OCI-LY7 (cell line): Measurements from ENCODE around the gene MRPS22. TPM values are rescaled to one million over a fixed set of nuclear protein-coding genes. Genes with fewer than 3 reads are reported as not detected.

Source experiments
- BruUV-seq: library from RNA; stranded (reverse); fragments of 400-500 nt; replicated peaks from 2 replicates; lab custom pipeline; 2021; lab: Mats Ljungman, UMichigan
- CTCF ChIA-PET: fragments of 300-600 bp; sonication (Branson Sonifier 250); formaldehyde crosslinking; loops from one replicate; lab custom pipeline; 2022; ENCODE audit warnings: antibody characterized with exemption; ENCODE audit not compliant: unreplicated experiment; lab: Charles Lee
- POLR2A ChIA-PET: fragments of 300-600 bp; sonication (Branson Sonifier 250); formaldehyde crosslinking; loops from one replicate; lab custom pipeline; 2022; ENCODE audit warnings: antibody characterized with exemption; lab: Charles Lee
- DNase-seq: peaks from one replicate; pipeline ENCODE4 v3.0.0-alpha.2; 2015; ENCODE audit warnings: low spot score
- H2AFZ ChIP-seq: fragments of 200-600 bp; sonication (generic), shearing (Covaris generic); 2 replicates; pipeline ENCODE4 v1.6.1; 2014; ENCODE audit warnings: mild to moderate bottlenecking, antibody characterized with exemption, low read length, moderate library complexity
- H3K27ac ChIP-seq: fragments of 200-600 bp; sonication (generic); 2 replicates; pipeline ENCODE4 v1.5.1; 2014; ENCODE audit warnings: mixed run types, low read depth, mild to moderate bottlenecking, moderate library complexity, low read length, inconsistent platforms; ENCODE audit not compliant: poor library complexity, severe bottlenecking
- H3K36me3 ChIP-seq: fragments of 200-600 bp; sonication (generic); 2 replicates; pipeline ENCODE4 v1.6.1; 2014; ENCODE audit warnings: mild to moderate bottlenecking, antibody characterized with exemption, low read length, moderate library complexity, mixed read lengths; ENCODE audit not compliant: insufficient read depth
- H3K4me1 ChIP-seq: fragments of 200-600 bp; sonication (generic); 2 replicates; pipeline ENCODE4 v1.5.1; 2014; ENCODE audit warnings: mild to moderate bottlenecking, low read length; ENCODE audit not compliant: insufficient read depth, poor library complexity, severe bottlenecking
- H3K4me2 ChIP-seq: fragments of 200-600 bp; sonication (generic); 2 replicates; pipeline ENCODE4 v1.6.1; 2014; ENCODE audit warnings: mild to moderate bottlenecking, low read length
- H3K4me3 ChIP-seq: fragments of 200-600 bp; sonication (generic); 2 replicates; pipeline ENCODE4 v1.5.1; 2014; ENCODE audit warnings: mild to moderate bottlenecking, low read depth, low read length; ENCODE audit not compliant: poor library complexity, severe bottlenecking
- H3K79me2 ChIP-seq: fragments of 200-600 bp; sonication (generic); 2 replicates; pipeline ENCODE4 v1.6.1; 2016; ENCODE audit warnings: low read depth, mild to moderate bottlenecking, low read length, moderate library complexity, mixed read lengths; ENCODE audit not compliant: insufficient read depth
- H3K9me2 ChIP-seq: fragments of 200-600 bp; sonication (generic); 2 replicates; pipeline ENCODE4 v1.6.1; 2016; ENCODE audit warnings: mild to moderate bottlenecking, low read length, mixed read lengths; ENCODE audit not compliant: insufficient read depth
- H3K9me3 ChIP-seq: fragments of 200-600 bp; sonication (generic); 2 replicates; pipeline ENCODE4 v1.6.1; 2014; ENCODE audit warnings: mild to moderate bottlenecking, mixed run types, low read length, mixed read lengths
- H4K20me1 ChIP-seq: fragments of 200-600 bp; sonication (generic); 2 replicates; pipeline ENCODE4 v1.6.1; 2014; ENCODE audit warnings: mild to moderate bottlenecking, antibody characterized with exemption, low read length, moderate library complexity, mixed read lengths; ENCODE audit not compliant: insufficient read depth
- EZH2phosphoT487 ChIP-seq: fragments of 200-600 bp; sonication (generic); IDR thresholded peaks from 2 replicates; pipeline ENCODE4 v1.6.1; 2018; ENCODE audit warnings: low read depth, borderline replicate concordance, mild to moderate bottlenecking, mixed run types, antibody characterized with exemption, low read length, moderate library complexity, mixed read lengths
- intact Hi-C: fragments of 100-400 bp; cut with micrococcal nuclease; formaldehyde crosslinking; loops from one replicate; pipeline ENCODE4 v1.10.0; 2022; ENCODE audit not compliant: unreplicated experiment
- total RNA-seq, 2 experiments: library from RNA; depleted of rRNA in 1 of 2; stranded (reverse); fragments of >200 nt in 1 of 2; shearing (Covaris generic) in 1 of 2; gene quantifications; 2 replicates each; pipeline ENCODE4 v1.2.3, GENCODE V29; 2014 to 2022
- TF ChIP-seq, protein P1 (sequence below): fragments of 200-600 bp; sonication (generic); conservative IDR thresholded peaks from 2 replicates; pipeline ENCODE4 v1.5.1; 2014; ENCODE audit warnings: mild to moderate bottlenecking, antibody characterized with exemption, low read length, moderate library complexity, mixed read lengths

The MRPS22 gene
- total RNA-seq, 2 experiments from 2014 or later, result 54.9 to 61.4 TPM

DNA sequence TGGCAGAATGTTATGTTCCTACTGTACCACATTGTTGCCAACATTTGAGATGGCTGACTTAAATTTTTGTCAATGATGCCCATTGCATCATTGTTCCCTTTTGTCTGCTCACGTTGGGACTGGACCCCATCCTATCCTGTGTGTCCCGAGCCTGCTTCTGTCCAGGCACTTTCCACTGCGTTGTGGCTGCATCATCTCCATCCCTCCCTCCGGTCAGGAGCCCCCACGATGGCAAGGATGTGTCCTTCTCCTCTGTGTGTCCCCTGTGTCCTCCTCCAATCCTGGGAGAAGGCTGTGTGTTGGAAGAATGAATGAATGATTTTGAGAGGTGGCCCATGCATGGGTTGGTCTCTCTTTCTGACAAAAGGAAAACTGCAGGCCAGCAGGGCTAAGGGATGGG lies 19.4 kb upstream of the MRPS22 start:
- no peaks in the 10 kb centered on the region for H3K79me2 ChIP-seq
- no peaks in the 10 kb centered on the region for H3K4me1 ChIP-seq
- no peak overlapping the region for H3K4me2 ChIP-seq
- H3K9me3 ChIP-seq, result no peaks in the 10 kb centered on the region
- no peak overlapping the region for H2AFZ ChIP-seq
- ChIA-PET POLR2A (no interaction called here), CTCF (no interaction called here)
- intact Hi-C loops, result no loop called here
- TF ChIP-seq, protein P1, sequence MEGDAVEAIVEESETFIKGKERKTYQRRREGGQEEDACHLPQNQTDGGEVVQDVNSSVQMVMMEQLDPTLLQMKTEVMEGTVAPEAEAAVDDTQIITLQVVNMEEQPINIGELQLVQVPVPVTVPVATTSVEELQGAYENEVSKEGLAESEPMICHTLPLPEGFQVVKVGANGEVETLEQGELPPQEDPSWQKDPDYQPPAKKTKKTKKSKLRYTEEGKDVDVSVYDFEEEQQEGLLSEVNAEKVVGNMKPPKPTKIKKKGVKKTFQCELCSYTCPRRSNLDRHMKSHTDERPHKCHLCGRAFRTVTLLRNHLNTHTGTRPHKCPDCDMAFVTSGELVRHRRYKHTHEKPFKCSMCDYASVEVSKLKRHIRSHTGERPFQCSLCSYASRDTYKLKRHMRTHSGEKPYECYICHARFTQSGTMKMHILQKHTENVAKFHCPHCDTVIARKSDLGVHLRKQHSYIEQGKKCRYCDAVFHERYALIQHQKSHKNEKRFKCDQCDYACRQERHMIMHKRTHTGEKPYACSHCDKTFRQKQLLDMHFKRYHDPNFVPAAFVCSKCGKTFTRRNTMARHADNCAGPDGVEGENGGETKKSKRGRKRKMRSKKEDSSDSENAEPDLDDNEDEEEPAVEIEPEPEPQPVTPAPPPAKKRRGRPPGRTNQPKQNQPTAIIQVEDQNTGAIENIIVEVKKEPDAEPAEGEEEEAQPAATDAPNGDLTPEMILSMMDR, result no peak
- TF ChIP-seq EZH2phosphoT487, result no peak
- H3K9me2 ChIP-seq, result no peaks in the 10 kb centered on the region
- no peak overlapping the region for H3K27ac ChIP-seq
- no TSS peak for BruUV-seq
- DNase-seq, result no peak
- H3K36me3 ChIP-seq, result no peaks in the 10 kb centered on the region
- no peak overlapping the region for H3K4me3 ChIP-seq
- H4K20me1 ChIP-seq, result no peaks in the 10 kb centered on the region

DNA sequence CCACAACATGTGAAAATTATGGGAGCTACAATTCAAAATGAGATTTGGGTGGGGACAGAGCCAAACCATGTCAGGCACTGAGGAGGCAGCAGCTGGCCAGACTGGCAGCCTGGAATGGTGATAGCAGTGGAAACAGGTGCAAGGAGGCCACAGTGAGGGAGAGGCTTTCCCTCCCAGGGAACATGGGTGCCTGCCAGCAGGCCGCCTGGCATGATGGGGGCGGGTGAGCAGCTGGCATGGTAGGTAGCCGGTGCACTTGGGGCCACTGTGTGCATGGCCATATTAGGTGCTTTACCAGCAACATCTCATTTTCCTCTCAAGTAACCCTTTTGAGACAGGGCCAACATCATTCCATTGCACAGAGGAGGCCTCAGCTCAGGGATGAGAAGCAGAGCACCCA lies 18.3 kb upstream of the MRPS22 start:
- Histone ChIP-seq H3K4me3 (no peak overlapping the region), H4K20me1 (no peaks in the 10 kb centered on the region), H3K9me2 (no peaks in the 10 kb centered on the region), H3K4me1 (no peaks in the 10 kb centered on the region), H3K36me3 (no peaks in the 10 kb centered on the region), H3K9me3 (no peaks in the 10 kb centered on the region), H3K79me2 (no peaks in the 10 kb centered on the region), H2AFZ (no peak overlapping the region), H3K27ac (no peak overlapping the region), H3K4me2 (no peak overlapping the region)
- no peak for TF ChIP-seq EZH2phosphoT487
- TF ChIP-seq, protein P1, result no peak
- ChIA-PET POLR2A (interaction anchor here (0.6 kb wide), 1 partner anchor 25 kb away, joined by 3 read pairs; no protein-coding TSS in a partner anchor), CTCF (no interaction called here)
- intact Hi-C loops, result no loop called here
- DNase-seq, result no peak
- no TSS peak for BruUV-seq

DNA sequence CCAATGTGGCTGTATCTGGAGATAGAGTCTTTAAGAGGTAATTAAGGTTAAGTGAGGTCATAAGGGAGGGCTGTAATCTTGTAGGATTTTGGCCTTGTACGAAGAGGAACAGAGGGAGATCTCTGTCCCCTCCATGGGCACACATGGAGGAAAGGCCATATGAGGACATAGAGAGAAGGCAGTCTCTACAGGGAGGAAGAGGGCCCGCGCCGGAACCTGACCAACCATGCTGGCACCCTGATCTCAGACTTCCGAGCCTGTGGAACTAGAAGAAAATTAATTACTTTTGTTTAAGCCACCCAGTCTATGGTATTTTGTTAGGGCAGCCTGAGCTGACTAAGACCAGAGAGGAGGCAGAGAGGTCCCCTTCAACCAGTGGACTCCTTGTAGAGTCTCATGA lies 17.7 kb upstream of the MRPS22 start:
- no peaks in the 10 kb centered on the region for H3K9me3 ChIP-seq
- TF ChIP-seq, protein P1, result no peak
- TF ChIP-seq EZH2phosphoT487, result no peak
- no TSS peak for BruUV-seq
- no peaks in the 10 kb centered on the region for H3K36me3 ChIP-seq
- POLR2A ChIA-PET, result no interaction called here
- no peaks in the 10 kb centered on the region for H3K79me2 ChIP-seq
- no peak overlapping the region for H3K27ac ChIP-seq
- H3K4me3 ChIP-seq, result no peak overlapping the region
- CTCF ChIA-PET, result no interaction called here
- no peaks in the 10 kb centered on the region for H3K4me1 ChIP-seq
- H3K9me2 ChIP-seq, result no peaks in the 10 kb centered on the region
- no peak overlapping the region for H2AFZ ChIP-seq
- H3K4me2 ChIP-seq, result no peak overlapping the region
- intact Hi-C loops, result no loop called here
- no peak for DNase-seq
- H4K20me1 ChIP-seq, result no peaks in the 10 kb centered on the region
